ENCODE data around the gene CREB3L4.
A peak's percentile ranks its signal among the peaks of the same experiment; 100 is the strongest.
"Not testable (repeated sequence)": the region's sequence is repeated elsewhere in the genome, so short reads cannot be mapped to it uniquely, and the experiment has no call there.

Gene CREB3L4

GRCh38 chr1:153977250-153978240 is 9.8 kb downstream of the CREB3L4 start, which contains the start of gene JTB:
Gene JTB (minus strand): TSS chr1:153977674. CDS start chr1:153977252, 422 bp downstream.
- H3K27ac ChIP-seq (ENCODE audit: low read length): peak within 1 kb of the TSS; percentile 64
- H3K4me2 ChIP-seq (ENCODE audit: low read length): peak within 1 kb of the TSS; percentile 83
- H3K4me1 ChIP-seq (ENCODE audit: low read length): peaks cover 27% of the 10 kb centered on the region
- no peaks in the 10 kb centered on the region for H3K9me3 ChIP-seq (ENCODE audit: insufficient read depth, low read length)
- H3K27me3 ChIP-seq (ENCODE audit: low read depth, low read length): no peaks in the 10 kb centered on the region
- peaks cover 36% of the 10 kb centered on the region for H3K36me3 ChIP-seq (replicated peaks; ENCODE audit: low read depth, low read length)
- peak within 1 kb of the TSS; percentile 93 for H3K9ac ChIP-seq (ENCODE audit: low read length)
- peaks cover 27% of the 10 kb centered on the region for H3K79me2 ChIP-seq (ENCODE audit: low read length)
- H3K4me3 ChIP-seq (ENCODE audit: low read length): peak within 1 kb of the TSS; percentile 85
- TF ChIP-seq EZH2phosphoT487 (IDR thresholded peaks at IDR 0.05; ENCODE audit: low read depth) (no peak), CTCF (IDR thresholded peaks at IDR 0.05; ENCODE audit: low read depth, low read length) (no peak)
- no peaks in the 10 kb centered on the region for H4K20me1 ChIP-seq (ENCODE audit: insufficient read depth, low read length)
- peak within 1 kb of the TSS; percentile 92 for H2AFZ ChIP-seq (ENCODE audit: low read depth, low read length)

GRCh38 chr1:153978274-153978909 is 10.7 kb downstream of the CREB3L4 start:
- peaks cover 27% of the 10 kb centered on the region for H3K79me2 ChIP-seq (ENCODE audit: low read length)

GRCh38 chr1:153979091-153979490 is 11.4 kb downstream of the CREB3L4 start:
- not testable (repeated sequence) for H3K9me3 ChIP-seq (ENCODE audit: insufficient read depth, low read length); H4K20me1 ChIP-seq (ENCODE audit: insufficient read depth, low read length); H2AFZ ChIP-seq (ENCODE audit: low read depth, low read length); H3K27me3 ChIP-seq (ENCODE audit: low read depth, low read length); H3K9ac ChIP-seq (ENCODE audit: low read length); H3K27ac ChIP-seq (ENCODE audit: low read length)
- Histone ChIP-seq H3K79me2 (ENCODE audit: low read length) (peaks cover 27% of the 10 kb centered on the region), H3K4me3 (ENCODE audit: low read length) (peak overlapping the region; percentile 85; the same call in 1 of the 2 replicates), H3K4me1 (ENCODE audit: low read length) (peaks cover 21% of the 10 kb centered on the region), H3K36me3 (replicated peaks; ENCODE audit: low read depth, low read length) (peaks cover 20% of the 10 kb centered on the region), H3K4me2 (ENCODE audit: low read length) (peak overlapping the region; percentile 83; the same call in 1 of the 2 replicates)

More at GRCh38 chr1:153978274-153978909, 10.7 kb downstream of the CREB3L4 start:
- TF ChIP-seq EZH2phosphoT487 (IDR thresholded peaks at IDR 0.05; ENCODE audit: low read depth) (no peak), CTCF (IDR thresholded peaks at IDR 0.05; ENCODE audit: low read depth, low read length) (no peak)
- Histone ChIP-seq H3K4me3 (ENCODE audit: low read length) (peak overlapping the region; percentile 85), H3K36me3 (replicated peaks; ENCODE audit: low read depth, low read length) (peaks cover 27% of the 10 kb centered on the region), H3K9ac (ENCODE audit: low read length) (peak overlapping the region; percentile 93), H4K20me1 (ENCODE audit: insufficient read depth, low read length) (no peaks in the 10 kb centered on the region), H2AFZ (ENCODE audit: low read depth, low read length) (peak overlapping the region; percentile 92), H3K9me3 (ENCODE audit: insufficient read depth, low read length) (no peaks in the 10 kb centered on the region), H3K4me2 (ENCODE audit: low read length) (peak overlapping the region; percentile 83), H3K4me1 (ENCODE audit: low read length) (peaks cover 21% of the 10 kb centered on the region), H3K27ac (ENCODE audit: low read length) (peak overlapping the region; percentile 64), H3K27me3 (ENCODE audit: low read depth, low read length) (no peaks in the 10 kb centered on the region)

- not testable (repeated sequence) for H3K27ac ChIP-seq (ENCODE audit: low read length); H3K9me3 ChIP-seq (ENCODE audit: insufficient read depth, low read length); H3K27me3 ChIP-seq (ENCODE audit: low read depth, low read length); H3K4me2 ChIP-seq (ENCODE audit: low read length); H4K20me1 ChIP-seq (ENCODE audit: insufficient read depth, low read length); H3K9ac ChIP-seq (ENCODE audit: low read length); H2AFZ ChIP-seq (ENCODE audit: low read depth, low read length); H3K4me3 ChIP-seq (ENCODE audit: low read length); H3K36me3 ChIP-seq (replicated peaks; ENCODE audit: low read depth, low read length)
- Histone ChIP-seq H3K79me2 (ENCODE audit: low read length) (peaks cover 14% of the 10 kb centered on the region), H3K4me1 (ENCODE audit: low read length) (peaks cover 35% of the 10 kb centered on the region)
Observed at GRCh38 chr1:153981735-153982134, 14.0 kb downstream of the CREB3L4 start.

All from OCI-LY3 (cell line).